Measurements from ENCODE around the gene PRDX5.
A peak's percentile ranks its signal among the peaks of the same experiment; 100 is the strongest.

The PRDX5 gene

DNA sequence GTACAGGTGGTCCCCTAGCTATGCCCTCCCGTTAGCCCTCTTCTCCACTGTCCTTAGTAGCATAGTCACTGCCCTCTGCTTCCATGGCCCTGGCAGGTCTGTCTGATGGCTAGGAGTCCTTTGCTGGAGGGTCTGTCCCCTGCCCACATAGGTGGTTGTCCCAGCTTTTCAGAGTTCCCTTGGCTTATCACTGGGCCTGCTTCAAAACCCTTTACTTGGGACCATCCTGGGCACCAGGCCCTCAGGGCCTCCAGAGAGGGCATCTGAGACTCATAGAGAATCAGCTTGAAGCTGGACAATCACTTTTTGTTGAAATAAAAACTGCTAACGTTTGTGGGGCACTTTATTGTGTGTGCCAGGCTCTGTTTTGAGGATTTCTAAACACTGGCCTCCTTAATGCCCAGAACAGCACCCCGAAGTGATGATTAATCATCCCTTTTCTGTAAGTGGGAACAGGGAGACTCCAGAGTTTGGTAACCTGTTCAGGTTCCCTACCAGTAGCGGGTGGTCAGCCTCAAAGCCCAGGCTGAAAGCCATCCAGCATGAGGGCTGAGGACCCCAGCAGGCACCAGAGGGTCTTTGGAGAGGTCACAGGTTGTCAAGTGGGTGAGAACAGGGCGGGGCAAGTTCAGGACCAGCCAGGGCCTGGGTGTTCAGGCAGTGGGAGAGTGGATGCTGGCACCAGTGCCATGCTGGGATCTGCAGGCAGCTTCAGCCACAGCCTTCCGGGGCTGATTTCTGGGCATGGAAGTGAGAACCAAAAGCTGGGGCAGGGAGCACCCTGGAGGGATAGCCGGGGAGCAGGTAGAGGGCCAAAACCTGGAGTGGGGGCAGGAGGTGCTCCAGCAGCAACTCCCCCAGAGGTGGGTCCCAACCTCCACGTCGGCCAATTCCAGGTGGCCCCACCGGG lies 27.3 kb upstream of the PRDX5 start:
- DNase-seq, result no peak

DNA sequence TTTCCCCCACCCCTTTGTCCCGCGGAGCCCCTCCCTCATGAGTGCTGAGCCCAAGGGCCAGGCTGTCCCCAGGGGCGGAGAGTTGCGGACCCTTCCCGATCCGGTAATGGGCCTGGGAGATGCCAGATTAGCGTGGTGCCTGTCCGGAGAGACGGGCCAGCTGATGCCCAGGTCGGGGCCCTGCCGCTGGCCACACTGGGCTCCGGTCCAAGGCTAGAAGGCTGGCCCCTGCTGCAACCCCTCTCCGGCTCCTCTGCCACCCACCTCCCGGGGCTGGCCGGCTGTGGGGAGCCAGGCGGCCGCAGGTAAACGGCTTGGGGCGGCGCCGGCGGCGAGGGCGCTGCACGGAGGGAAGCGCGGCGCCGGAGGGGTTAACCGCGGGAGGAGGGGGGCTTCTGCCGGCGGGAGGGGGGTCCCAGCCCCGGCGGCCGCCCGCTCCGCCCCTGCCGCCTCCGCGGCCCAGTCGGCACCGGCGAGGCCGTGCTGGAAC lies 26.6 kb upstream of the PRDX5 start, which contains the start of gene KCNK4:
Gene KCNK4, plus strand, starts transcription at position 41 of the 490 bp plus-strand sequence. CDS start 1,717 bp downstream, outside the sequence.
- DNase-seq, result no peak

GRCh38 chr11:64291752-64292459 lies 26.0 kb upstream of the PRDX5 start:
- DNase-seq, result no peak

- DNase-seq, result no peak
These were observed 25.3 kb upstream of the PRDX5 start for GRCh38 chr11:64292460-64293254.

GRCh38 chr11:64294774-64295173 lies 23.1 kb upstream of the PRDX5 start:
- no peak for DNase-seq

GRCh38 chr11:64295760-64296159 lies 22.2 kb upstream of the PRDX5 start:
- DNase-seq, result no peak

DNA sequence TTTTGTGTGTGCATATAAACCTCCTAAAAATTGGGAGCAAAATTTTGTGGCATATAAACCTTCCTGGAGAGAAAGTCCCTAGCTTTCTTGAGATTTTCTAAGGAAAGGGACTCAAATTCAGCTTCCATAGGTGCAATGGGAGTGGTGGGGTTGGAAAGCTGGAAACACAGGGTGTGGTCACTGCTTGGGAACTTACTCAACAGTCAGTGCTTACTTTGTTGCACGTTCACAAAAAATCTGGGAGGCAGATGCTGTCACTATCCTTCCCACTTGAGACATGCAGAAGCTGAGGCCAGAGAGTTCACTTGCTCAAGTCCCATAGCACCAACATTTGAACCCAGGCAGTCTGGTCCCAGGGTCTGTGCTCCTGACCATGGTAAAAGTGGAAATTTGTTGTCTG lies 21.7 kb upstream of the PRDX5 start:
- no peak for DNase-seq

DNA sequence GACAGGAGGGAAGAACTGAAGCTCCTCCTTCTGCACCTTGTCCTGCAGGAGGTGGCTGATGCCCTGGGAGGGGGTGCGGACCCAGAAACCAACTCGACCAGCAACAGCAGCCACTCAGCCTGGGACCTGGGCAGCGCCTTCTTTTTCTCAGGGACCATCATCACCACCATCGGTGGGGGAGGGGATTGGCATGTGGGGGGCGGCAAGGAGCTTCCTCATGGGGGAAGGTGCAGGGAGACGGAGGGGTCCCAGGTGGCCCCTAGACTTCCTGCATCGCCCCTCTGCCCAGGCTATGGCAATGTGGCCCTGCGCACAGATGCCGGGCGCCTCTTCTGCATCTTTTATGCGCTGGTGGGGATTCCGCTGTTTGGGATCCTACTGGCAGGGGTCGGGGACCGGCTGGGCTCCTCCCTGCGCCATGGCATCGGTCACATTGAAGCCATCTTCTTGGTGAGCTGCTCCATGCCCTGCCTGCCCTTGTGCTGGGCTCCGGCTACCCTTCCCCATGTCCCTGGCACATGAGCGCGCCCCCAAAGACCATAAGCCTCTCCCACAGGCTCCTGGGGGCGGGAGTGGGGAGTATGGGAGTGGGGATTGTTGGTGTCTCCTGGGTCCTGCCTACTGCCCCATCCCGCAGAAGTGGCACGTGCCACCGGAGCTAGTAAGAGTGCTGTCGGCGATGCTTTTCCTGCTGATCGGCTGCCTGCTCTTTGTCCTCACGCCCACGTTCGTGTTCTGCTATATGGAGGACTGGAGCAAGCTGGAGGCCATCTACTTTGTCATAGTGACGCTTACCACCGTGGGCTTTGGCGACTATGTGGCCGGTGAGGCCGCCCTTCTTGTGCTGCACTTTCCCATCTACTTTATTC lies 20.9 kb upstream of the PRDX5 start:
- DNase-seq, result no peak

- no peak for DNase-seq
These were observed 20.1 kb upstream of the PRDX5 start for GRCh38 chr11:64297699-64298358.

DNA sequence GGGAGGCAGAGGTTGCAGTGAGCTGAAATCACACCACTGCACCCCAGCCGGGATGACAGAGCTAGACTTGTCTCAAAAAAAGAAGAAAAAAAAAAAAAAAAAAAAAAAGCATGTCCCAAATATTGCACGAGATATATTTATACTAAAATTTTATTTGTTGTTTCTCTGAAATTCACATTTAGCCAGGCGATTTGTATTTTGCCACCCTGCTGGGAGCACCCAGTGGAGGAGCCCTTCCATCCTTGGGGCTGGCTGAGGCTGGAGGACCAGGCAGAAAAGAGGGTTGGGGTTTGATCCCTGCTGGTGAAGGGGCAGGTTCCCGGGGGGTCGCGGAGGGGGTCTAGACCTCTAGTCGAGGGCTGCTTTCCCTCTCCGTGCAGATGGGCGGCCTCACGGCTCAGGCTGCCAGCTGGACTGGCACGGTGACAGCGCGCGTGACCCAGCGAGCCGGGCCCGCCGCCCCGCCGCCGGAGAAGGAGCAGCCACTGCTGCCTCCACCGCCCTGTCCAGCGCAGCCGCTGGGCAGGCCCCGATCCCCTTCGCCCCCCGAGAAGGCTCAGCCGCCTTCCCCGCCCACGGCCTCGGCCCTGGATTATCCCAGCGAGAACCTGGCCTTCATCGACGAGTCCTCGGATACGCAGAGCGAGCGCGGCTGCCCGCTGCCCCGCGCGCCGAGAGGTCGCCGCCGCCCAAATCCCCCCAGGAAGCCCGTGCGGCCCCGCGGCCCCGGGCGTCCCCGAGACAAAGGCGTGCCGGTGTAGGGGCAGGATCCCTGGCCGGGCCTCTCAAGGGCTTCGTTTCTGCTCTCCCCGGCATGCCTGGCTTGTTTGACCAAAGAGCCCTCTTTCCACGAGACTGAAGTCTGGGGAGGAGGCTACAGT lies 18.7 kb upstream of the PRDX5 start:
- no peak for DNase-seq

DNA sequence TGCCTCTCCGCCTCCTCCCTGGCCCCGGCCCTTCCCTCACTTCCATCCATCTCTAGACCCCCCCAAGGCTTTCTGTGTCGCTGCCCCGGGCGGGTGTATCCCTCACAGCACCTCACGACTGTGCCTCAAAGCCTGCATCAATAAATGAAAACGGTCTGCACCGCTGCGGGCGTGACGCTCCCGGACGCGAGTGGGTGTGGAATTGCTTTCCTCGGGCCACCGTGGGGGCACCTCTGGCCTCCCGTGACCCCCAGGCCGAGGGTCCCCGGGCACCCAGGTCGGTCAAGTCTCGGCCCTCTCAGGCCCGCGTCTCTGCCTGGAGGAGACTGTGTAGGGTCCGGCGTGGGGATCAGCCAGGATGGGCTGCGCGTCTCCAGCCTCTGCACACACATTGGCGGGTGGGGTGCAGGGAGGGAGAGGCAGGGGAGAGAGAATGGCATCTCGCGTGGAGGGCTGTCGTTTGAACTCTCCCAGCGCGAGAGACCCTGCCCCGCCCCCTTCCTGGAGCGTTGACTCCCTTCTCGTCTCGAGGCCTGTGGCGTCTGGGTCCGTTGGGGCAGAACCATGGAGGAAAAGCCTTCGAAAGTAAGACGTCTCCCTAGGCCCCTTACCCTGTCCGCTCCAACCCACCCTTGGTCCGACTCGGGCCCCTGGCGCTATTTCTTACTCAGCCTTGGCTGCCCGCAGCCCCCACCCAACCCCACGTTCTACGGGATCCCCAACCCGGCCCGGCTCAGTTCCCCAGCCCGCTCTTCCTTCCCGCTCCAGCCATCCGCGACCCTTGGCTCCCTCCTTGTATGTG lies 17.9 kb upstream of the PRDX5 start, which contains the start of gene CATSPERZ:
Gene CATSPERZ, plus strand, starts transcription at position 512 of the 802 bp plus-strand sequence. Its CDS starts 53 bp downstream, at position 565.
- no peak for DNase-seq

DNA sequence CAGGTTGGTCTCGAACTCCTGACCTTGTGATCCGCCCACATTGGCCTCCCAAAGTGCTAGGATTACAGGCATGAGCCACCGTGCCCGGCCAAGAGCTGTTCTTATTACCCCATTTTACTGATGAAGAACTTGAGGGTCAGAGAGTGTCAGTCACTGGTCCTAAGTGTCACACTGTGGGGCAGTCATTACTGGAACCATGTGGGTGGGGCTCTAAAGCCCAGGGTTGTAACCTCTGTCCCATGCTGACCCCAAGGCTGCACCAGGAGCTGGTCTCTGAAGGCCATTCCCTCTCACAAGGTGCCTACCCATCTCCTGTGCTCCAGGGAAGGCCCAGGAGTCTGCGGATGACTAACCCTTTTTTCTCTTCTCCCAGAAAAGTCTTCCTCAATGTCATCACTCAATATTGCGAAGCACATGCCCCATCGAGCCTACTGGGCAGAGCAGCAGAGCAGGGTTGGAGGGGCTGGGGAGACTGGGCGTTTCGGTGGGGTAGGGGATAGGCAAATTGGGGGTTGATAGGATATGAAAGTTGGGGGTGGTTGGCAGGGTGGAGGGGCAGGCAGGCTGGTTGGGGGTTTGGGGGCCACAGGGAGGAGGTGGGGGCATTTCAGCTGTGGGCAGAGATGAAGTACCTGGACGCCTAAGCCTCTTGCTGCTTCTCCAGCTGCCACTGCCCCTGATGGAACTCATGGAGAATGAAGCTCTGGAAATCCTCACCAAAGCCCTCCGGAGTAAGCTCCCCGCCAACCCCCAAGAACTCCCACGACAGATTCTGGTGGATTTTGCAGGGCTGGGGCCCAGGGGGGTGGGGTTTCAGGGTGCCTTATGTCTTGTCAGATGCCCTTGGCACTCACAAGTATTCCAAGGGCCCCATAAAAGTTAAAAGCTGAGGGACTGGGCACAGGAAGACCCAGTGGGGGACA lies 14.6 kb upstream of the PRDX5 start:
- DNase-seq, result no peak

- no peak for DNase-seq
These were observed 13.9 kb upstream of the PRDX5 start for GRCh38 chr11:64304032-64304315.

- DNase-seq, result peak; percentile 92
These were observed 13.4 kb upstream of the PRDX5 start for GRCh38 chr11:64304316-64305072.

DNA sequence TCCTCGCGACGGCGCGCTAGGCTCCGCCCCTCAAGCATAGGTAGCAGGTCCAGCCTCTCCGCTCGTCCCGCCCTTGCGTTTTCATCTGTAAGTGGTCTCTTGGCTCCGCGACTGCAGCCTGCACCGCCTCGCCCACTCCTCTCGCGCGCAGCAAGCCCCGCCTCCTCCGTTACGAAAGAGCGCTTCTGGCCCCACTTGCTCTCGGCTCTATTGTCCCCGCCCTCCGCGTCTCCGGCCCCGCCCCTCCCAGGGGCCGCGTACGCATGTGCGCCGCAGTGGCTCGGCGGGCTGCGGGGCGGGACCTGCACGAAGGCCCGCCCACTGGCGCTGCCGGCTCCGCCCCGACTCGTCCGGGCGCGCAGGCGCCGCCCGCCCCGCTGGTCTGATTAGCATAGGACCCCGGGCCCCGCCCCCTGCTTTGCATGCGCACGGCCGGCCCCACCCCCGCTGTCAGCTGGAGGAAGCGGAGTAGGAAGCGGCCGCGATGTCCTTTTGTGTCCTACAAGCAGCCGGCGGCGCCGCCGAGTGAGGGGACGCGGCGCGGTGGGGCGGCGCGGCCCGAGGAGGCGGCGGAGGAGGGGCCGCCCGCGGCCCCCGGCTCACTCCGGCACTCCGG lies 12.7 kb upstream of the PRDX5 start, which contains the start of gene ESRRA:
Gene ESRRA, plus strand, starts transcription at position 450 of the 616 bp plus-strand sequence. CDS start 1,656 bp downstream, outside the sequence.
- peak; percentile 99 for DNase-seq

DNA sequence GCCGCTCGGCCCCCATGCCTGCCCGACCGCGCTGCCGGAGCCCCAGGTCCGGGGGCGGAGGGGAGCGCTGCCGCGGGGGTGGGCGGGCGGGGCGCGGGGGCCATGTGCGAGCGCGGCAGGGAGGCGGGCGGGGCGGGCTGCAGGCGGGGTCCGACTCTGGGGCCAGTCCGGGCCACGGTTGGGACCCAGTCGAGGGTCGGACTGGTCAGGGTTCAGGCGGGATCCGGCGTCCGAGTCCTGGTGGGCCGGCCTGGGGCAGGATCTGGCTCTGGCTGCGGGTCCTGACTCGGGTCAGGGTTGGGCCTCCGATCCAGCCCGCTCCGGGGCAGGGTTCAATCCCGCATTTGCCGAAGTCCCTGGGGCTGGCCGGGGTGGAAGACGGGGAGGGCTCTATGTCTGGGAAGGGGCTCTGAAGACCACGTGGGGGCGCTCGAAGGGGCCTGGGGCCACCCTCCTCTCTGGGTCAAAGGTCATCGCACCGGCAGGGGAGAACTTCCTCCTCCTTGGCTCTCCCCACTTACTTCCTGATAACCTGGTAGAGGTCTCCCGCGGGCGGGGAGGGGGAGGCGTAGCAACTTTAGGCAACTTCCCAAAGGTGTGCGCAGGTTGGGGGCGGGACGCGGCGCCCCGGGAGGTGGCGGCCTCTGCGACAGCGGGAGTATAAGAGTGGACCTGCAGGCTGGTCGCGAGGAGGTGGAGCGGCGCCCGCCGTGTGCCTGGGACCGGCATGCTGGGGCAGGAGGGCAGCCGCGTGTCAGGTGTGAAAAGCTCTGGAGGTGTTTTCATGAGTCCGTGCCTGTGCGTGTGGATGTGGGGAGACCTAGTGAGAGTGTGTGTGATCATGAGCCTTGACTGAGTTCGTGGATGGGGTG lies 12.0 kb upstream of the PRDX5 start:
- peak; percentile 69 for DNase-seq

All from effector CD4-positive, alpha-beta T cell (primary cell).